Measurements from ENCODE around the gene PCBD2. TPM values are rescaled to one million over a fixed set of nuclear protein-coding genes. Genes with fewer than 3 reads are reported as not detected.
"Not testable (repeated sequence)": the region's sequence is repeated elsewhere in the genome, so short reads cannot be mapped to it uniquely, and the experiment has no call there.

Gene PCBD2
- total RNA-seq, 1 donor from 2014 or later, result 7.3 TPM

DNA sequence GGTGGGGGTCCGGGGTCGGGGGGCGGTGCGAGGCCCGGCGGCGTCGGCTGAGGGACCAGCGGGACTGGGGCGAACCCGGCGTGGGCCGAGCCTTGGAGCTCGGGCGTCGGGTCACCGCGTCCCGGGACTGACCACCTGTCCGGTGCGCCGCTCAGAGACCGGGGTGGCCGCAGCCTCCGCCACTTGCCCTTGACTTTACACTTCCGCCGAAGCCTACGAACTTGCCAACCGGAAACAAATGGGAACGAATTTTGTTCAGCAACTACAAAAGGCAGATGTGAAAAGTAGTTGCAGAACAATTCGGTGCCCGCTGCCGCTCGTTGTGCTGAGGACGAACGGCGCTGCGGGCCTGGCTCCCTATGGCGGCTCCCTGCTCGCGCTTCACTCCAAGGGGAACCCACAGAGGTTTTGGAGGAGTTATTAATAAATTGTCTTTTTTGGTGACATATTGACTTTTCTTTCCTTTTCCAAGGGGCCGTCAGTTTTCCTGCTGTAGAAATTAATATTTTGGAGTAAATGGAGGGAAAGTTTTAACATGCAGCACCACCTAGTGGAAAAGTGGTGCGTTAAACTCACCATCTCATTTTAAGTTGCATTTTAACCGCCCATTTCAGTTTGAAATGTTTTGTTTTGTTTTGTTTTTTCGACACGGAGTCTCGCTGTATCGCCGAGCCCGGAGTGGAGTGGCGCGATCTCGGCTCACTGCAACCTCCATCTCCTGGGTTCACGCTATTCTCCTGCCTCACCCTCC is 490 bp downstream of the PCBD2 start:
- Histone ChIP-seq H3K9ac (ENCODE audit: low read depth in 1 of 3, low read length in 3 of 3) (peak overlapping the region; percentile 94 to 98 (median 97)), H3K4me3 (ENCODE audit: low read length in 3 of 3) (peak overlapping the region; percentile 91 to 93 (median 91)), H3K27me3 (ENCODE audit: control insufficient read depth in 3 of 3, insufficient read depth in 3 of 3, low read length in 3 of 3) (no peaks in the 10 kb centered on the region), H3K9me3 (ENCODE audit: control insufficient read depth in 3 of 3, low read length in 3 of 3) (no peaks in the 10 kb centered on the region), H3K4me1 (ENCODE audit: control insufficient read depth in 3 of 3, insufficient read depth in 3 of 3, low read length in 3 of 3) (peaks cover 0 to 8% (median 3%) of the 10 kb centered on the region in 3 donors), H3K36me3 (ENCODE audit: control insufficient read depth in 3 of 3, insufficient read depth in 3 of 3, low read length in 3 of 3) (peaks cover 3 to 11% (median 7%) of the 10 kb centered on the region in 3 donors), H3K27ac (ENCODE audit: low read depth, low read length) (peak overlapping the region; percentile 97)

DNA sequence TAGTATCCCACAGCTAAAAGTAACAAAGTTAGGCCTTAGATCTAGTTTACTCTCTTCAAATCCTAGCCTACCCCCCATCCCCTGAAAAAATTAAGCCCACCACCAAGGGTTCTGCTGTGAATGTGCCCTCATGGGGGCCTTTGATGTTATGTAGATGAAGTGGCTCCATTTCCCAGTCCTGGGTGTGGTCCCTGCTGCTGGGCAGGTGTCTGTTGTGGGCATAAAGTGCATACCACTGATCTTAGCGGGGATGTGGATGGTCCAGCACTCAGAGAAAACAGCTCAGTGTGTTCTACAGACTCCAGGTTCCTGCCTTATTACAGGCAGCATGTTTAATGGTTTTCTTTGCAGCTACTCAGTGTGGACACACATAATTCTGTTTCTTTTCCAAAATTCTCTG is 1.9 kb downstream of the PCBD2 start:
- no peak overlapping the region for H3K9ac ChIP-seq (ENCODE audit: low read depth in 1 of 3, low read length in 3 of 3)
- H3K36me3 ChIP-seq (ENCODE audit: control insufficient read depth in 3 of 3, insufficient read depth in 3 of 3, low read length in 3 of 3), result peaks cover 9 to 11% (median 10%) of the 10 kb centered on the region in 3 donors
- peaks cover 0 to 13% (median 3%) of the 10 kb centered on the region in 3 donors for H3K4me1 ChIP-seq (ENCODE audit: control insufficient read depth in 3 of 3, insufficient read depth in 3 of 3, low read length in 3 of 3)
- no peak overlapping the region for H3K4me3 ChIP-seq (ENCODE audit: low read length in 3 of 3)
- no peaks in the 10 kb centered on the region for H3K9me3 ChIP-seq (ENCODE audit: control insufficient read depth in 3 of 3, low read length in 3 of 3)
- H3K27ac ChIP-seq (ENCODE audit: low read depth, low read length), result no peak overlapping the region
- H3K27me3 ChIP-seq (ENCODE audit: control insufficient read depth in 3 of 3, insufficient read depth in 3 of 3, low read length in 3 of 3), result no peaks in the 10 kb centered on the region

- not testable (repeated sequence) for H3K9me3 ChIP-seq (ENCODE audit: control insufficient read depth in 3 of 3, low read length in 3 of 3); H3K27ac ChIP-seq (ENCODE audit: low read depth, low read length); H3K27me3 ChIP-seq (ENCODE audit: control insufficient read depth in 3 of 3, insufficient read depth in 3 of 3, low read length in 3 of 3); H3K4me3 ChIP-seq (ENCODE audit: low read length in 3 of 3); H3K9ac ChIP-seq (ENCODE audit: low read depth in 1 of 3, low read length in 3 of 3)
- Histone ChIP-seq H3K36me3 (ENCODE audit: control insufficient read depth in 3 of 3, insufficient read depth in 3 of 3, low read length in 3 of 3) (peaks cover 12 to 41% (median 25%) of the 10 kb centered on the region in 3 donors), H3K4me1 (ENCODE audit: control insufficient read depth in 3 of 3, insufficient read depth in 3 of 3, low read length in 3 of 3) (peaks cover 2 to 20% (median 9%) of the 10 kb centered on the region in 3 donors)
These were observed 5.8 kb downstream of the PCBD2 start for GRCh38 chr5:134910752-134911151.

GRCh38 chr5:134911285-134912206 is 6.6 kb downstream of the PCBD2 start:
- Histone ChIP-seq H3K27ac (ENCODE audit: low read depth, low read length) (no peak overlapping the region), H3K36me3 (ENCODE audit: control insufficient read depth in 3 of 3, insufficient read depth in 3 of 3, low read length in 3 of 3) (peaks cover 10 to 45% (median 30%) of the 10 kb centered on the region in 3 donors), H3K9ac (ENCODE audit: low read depth in 1 of 3, low read length in 3 of 3) (no peak overlapping the region), H3K4me3 (ENCODE audit: low read length in 3 of 3) (no peak overlapping the region), H3K9me3 (ENCODE audit: control insufficient read depth in 3 of 3, low read length in 3 of 3) (no peaks in the 10 kb centered on the region), H3K27me3 (ENCODE audit: control insufficient read depth in 3 of 3, insufficient read depth in 3 of 3, low read length in 3 of 3) (no peaks in the 10 kb centered on the region), H3K4me1 (ENCODE audit: control insufficient read depth in 3 of 3, insufficient read depth in 3 of 3, low read length in 3 of 3) (peaks cover 2 to 18% (median 6%) of the 10 kb centered on the region in 3 donors)

DNA sequence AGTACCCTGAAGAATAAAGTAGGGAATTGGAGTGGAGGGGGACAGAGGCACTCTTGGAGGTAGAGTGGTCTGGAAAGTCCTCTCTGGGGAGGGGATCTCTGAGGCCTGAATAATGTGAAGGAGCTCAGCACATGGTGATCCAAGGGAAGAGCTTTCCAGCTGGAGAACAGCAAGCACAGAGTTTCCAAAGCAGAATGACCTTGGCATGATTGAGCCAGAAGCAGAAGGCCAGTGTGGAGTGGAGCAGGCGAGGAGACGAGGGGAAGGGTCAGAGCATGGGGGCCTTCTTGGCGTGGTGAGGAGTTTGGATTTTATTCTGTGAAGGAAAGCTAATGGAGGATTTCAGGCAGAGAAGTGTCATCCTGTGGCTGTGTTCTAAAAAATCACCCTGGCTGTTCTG is 8.3 kb downstream of the PCBD2 start:
- peaks cover 10 to 51% (median 38%) of the 10 kb centered on the region in 3 donors for H3K36me3 ChIP-seq (ENCODE audit: control insufficient read depth in 3 of 3, insufficient read depth in 3 of 3, low read length in 3 of 3)
- H3K27ac ChIP-seq (ENCODE audit: low read depth, low read length), result no peak overlapping the region
- H3K27me3 ChIP-seq (ENCODE audit: control insufficient read depth in 3 of 3, insufficient read depth in 3 of 3, low read length in 3 of 3), result no peaks in the 10 kb centered on the region
- peaks cover 2 to 15% (median 6%) of the 10 kb centered on the region in 3 donors for H3K4me1 ChIP-seq (ENCODE audit: control insufficient read depth in 3 of 3, insufficient read depth in 3 of 3, low read length in 3 of 3)
- H3K9me3 ChIP-seq (ENCODE audit: control insufficient read depth in 3 of 3, low read length in 3 of 3), result no peaks in the 10 kb centered on the region
- H3K4me3 ChIP-seq (ENCODE audit: low read length in 3 of 3), result no peak overlapping the region
- H3K9ac ChIP-seq (ENCODE audit: low read depth in 1 of 3, low read length in 3 of 3), result peak overlapping the region in 1 of 3 donors; percentile 26

DNA sequence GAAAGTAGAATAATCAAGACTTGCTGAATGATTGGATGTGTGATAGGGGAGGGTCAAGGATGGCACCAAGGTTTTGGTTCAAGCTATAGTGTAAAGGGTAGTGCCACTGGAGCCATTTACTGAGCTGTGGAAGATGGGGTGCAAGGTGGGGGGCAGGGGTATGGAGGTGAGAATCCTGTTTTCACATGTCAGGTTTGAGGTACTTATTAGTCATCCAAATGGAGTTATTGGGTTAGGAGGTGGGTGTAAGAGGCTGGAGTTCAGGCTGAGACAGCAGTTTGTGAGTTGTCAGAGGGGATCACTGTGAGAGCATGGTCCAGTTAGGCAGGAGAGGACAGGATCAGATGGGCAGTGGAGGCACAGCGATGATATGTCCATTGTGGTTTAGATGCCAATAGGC is 8.9 kb downstream of the PCBD2 start:
- no peak overlapping the region for H3K4me3 ChIP-seq (ENCODE audit: low read length in 3 of 3)
- H3K9ac ChIP-seq (ENCODE audit: low read depth in 1 of 3, low read length in 3 of 3), result no peak overlapping the region
- H3K4me1 ChIP-seq (ENCODE audit: control insufficient read depth in 3 of 3, insufficient read depth in 3 of 3, low read length in 3 of 3), result peaks cover 5 to 17% (median 10%) of the 10 kb centered on the region in 3 donors
- peaks cover 10 to 51% (median 40%) of the 10 kb centered on the region in 3 donors for H3K36me3 ChIP-seq (ENCODE audit: control insufficient read depth in 3 of 3, insufficient read depth in 3 of 3, low read length in 3 of 3)
- no peaks in the 10 kb centered on the region for H3K27me3 ChIP-seq (ENCODE audit: control insufficient read depth in 3 of 3, insufficient read depth in 3 of 3, low read length in 3 of 3)
- no peak overlapping the region for H3K27ac ChIP-seq (ENCODE audit: low read depth, low read length)
- no peaks in the 10 kb centered on the region for H3K9me3 ChIP-seq (ENCODE audit: control insufficient read depth in 3 of 3, low read length in 3 of 3)

- Histone ChIP-seq H3K27ac (ENCODE audit: low read depth, low read length) (no peak overlapping the region), H3K36me3 (ENCODE audit: control insufficient read depth in 3 of 3, insufficient read depth in 3 of 3, low read length in 3 of 3) (peaks cover 8 to 47% (median 40%) of the 10 kb centered on the region in 3 donors), H3K27me3 (ENCODE audit: control insufficient read depth in 3 of 3, insufficient read depth in 3 of 3, low read length in 3 of 3) (no peaks in the 10 kb centered on the region), H3K4me1 (ENCODE audit: control insufficient read depth in 3 of 3, insufficient read depth in 3 of 3, low read length in 3 of 3) (peaks cover 10 to 16% (median 16%) of the 10 kb centered on the region in 3 donors), H3K4me3 (ENCODE audit: low read length in 3 of 3) (no peak overlapping the region), H3K9ac (ENCODE audit: low read depth in 1 of 3, low read length in 3 of 3) (no peak overlapping the region), H3K9me3 (ENCODE audit: control insufficient read depth in 3 of 3, low read length in 3 of 3) (no peaks in the 10 kb centered on the region)
These were observed 12.3 kb downstream of the PCBD2 start for GRCh38 chr5:134917070-134917815.

DNA sequence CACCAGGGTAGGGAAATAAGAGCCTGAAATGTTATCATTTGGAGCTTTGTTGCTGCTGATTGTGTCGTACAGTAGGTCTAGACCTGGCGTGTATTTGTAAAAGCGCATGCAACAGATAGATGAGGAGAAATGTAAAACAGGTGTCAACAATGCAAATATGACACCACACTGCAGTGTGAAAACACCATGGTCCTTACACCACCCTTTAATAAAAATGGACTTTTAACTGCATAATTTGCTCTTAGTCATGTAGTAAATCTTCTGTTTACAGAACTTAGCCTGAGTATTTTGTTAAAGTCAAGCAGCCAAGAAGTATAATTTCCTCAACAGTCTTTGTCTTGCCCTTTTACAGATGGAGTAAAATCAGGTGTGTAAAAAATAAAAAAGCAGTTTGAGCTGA is 13.9 kb downstream of the PCBD2 start:
- Histone ChIP-seq H3K9me3 (ENCODE audit: control insufficient read depth in 3 of 3, low read length in 3 of 3) (no peaks in the 10 kb centered on the region), H3K36me3 (ENCODE audit: control insufficient read depth in 3 of 3, insufficient read depth in 3 of 3, low read length in 3 of 3) (peaks cover 9 to 36% (median 35%) of the 10 kb centered on the region in 3 donors)

DNA sequence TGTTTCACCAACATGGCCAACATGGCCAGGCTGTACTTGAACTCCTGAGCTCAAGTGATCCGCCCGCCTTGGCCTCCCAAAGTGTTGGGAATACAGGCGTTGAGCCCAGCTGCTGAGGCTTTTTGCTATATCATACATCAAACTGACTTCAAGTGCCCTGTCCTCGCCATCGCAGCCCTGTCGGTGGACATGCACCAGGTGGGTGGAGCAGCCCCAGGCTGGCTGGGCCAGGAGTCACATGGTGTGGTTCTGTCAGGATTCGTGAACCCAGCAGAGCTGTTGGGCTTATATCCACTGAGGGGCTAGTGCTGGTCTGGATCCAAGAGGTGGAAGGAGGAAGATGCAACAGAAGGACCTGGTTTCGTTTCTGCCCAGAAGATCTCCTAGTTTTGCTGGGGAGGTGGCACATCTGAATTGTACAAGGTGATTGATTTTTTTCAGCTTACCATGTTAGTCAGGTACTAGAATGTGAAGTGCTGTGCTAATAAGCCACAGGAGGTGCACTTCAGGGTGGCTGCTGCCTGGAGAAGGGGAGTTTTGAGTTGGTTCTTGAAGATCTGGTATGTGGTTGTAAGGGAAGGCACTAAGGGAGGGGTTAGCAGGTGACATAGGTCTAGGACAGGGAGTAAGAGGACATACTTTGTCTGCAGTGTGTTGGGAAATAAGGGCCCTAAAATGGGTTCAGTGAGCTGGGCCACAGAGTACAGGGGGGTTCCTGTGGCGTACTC is 16.1 kb downstream of the PCBD2 start:
- peaks cover 5 to 28% (median 19%) of the 10 kb centered on the region in 3 donors for H3K36me3 ChIP-seq (ENCODE audit: control insufficient read depth in 3 of 3, insufficient read depth in 3 of 3, low read length in 3 of 3)
- H3K27ac ChIP-seq (ENCODE audit: low read depth, low read length), result no peak overlapping the region
- no peak overlapping the region for H3K4me3 ChIP-seq (ENCODE audit: low read length in 3 of 3)
- peaks cover 7 to 10% (median 7%) of the 10 kb centered on the region in 3 donors for H3K4me1 ChIP-seq (ENCODE audit: control insufficient read depth in 3 of 3, insufficient read depth in 3 of 3, low read length in 3 of 3)
- no peaks in the 10 kb centered on the region for H3K27me3 ChIP-seq (ENCODE audit: control insufficient read depth in 3 of 3, insufficient read depth in 3 of 3, low read length in 3 of 3)
- no peaks in the 10 kb centered on the region for H3K9me3 ChIP-seq (ENCODE audit: control insufficient read depth in 3 of 3, low read length in 3 of 3)
- no peak overlapping the region for H3K9ac ChIP-seq (ENCODE audit: low read depth in 1 of 3, low read length in 3 of 3)

More for the DNA sequence above, 13.9 kb downstream of the PCBD2 start:
- Histone ChIP-seq H3K27ac (ENCODE audit: low read depth, low read length) (no peak overlapping the region), H3K9ac (ENCODE audit: low read depth in 1 of 3, low read length in 3 of 3) (no peak overlapping the region), H3K4me3 (ENCODE audit: low read length in 3 of 3) (no peak overlapping the region), H3K4me1 (ENCODE audit: control insufficient read depth in 3 of 3, insufficient read depth in 3 of 3, low read length in 3 of 3) (peaks cover 7 to 10% (median 7%) of the 10 kb centered on the region in 3 donors), H3K27me3 (ENCODE audit: control insufficient read depth in 3 of 3, insufficient read depth in 3 of 3, low read length in 3 of 3) (no peaks in the 10 kb centered on the region)

Data from skeletal muscle tissue (tissue), 4 donors.